Spleen (tissue), 11 donors: ENCODE data around the gene MIPEP. TPM values are rescaled to one million over a fixed set of nuclear protein-coding genes. Genes with fewer than 3 reads are reported as not detected.
"Not testable (repeated sequence)": the region's sequence is repeated elsewhere in the genome, so short reads cannot be mapped to it uniquely, and the experiment has no call there.

Experiments
- DNase-seq: peaks from one replicate; pipeline ENCODE4 v3.0.0-alpha.2; 2020
- H3K27ac ChIP-seq, 8 donors: fragments of 200-600 bp; sonication (generic) in 7 of 8; 1 replicate in 4 of 8; 2 replicates in 4 of 8; pipeline versions ENCODE4 v1.5.0 to v1.8.0; 2016 to 2021; ENCODE audit warnings: inconsistent platforms in 4 of 8, mild to moderate bottlenecking in 4 of 8, moderate library complexity in 1 of 8
- H3K27me3 ChIP-seq, 7 donors: fragments of 200-600 bp; sonication (generic) in 6 of 7; replicated peaks in 1 of 7; 1 replicate in 4 of 7; 2 replicates in 3 of 7; pipeline versions ENCODE4 v1.5.0 to v1.8.0; 2016 to 2021; ENCODE audit warnings: inconsistent platforms in 3 of 7, mild to moderate bottlenecking in 1 of 7
- H3K36me3 ChIP-seq, 6 donors: fragments of 200-600 bp; sonication (generic) in 5 of 6; 1 replicate in 4 of 6; 2 replicates in 2 of 6; pipeline versions ENCODE4 v1.5.0 to v1.8.0; 2016 to 2021; ENCODE audit warnings: inconsistent platforms in 2 of 6
- H3K4me1 ChIP-seq, 6 donors: fragments of 200-600 bp; sonication (generic) in 5 of 6; 1 replicate in 3 of 6; 2 replicates in 3 of 6; pipeline versions ENCODE4 v1.5.0 to v1.8.0; 2016 to 2021; ENCODE audit warnings: inconsistent platforms in 3 of 6
- H3K4me3 ChIP-seq, 8 donors: fragments of 200-600 bp; sonication (generic) in 7 of 8; 1 replicate in 4 of 8; 2 replicates in 4 of 8; pipeline versions ENCODE4 v1.5.0 to v1.8.0; 2016 to 2021; ENCODE audit warnings: inconsistent platforms in 4 of 8, mild to moderate bottlenecking in 4 of 8, moderate library complexity in 2 of 8
- H3K9me3 ChIP-seq, 8 donors: fragments of 200-600 bp; sonication (generic) in 7 of 8; 1 replicate in 4 of 8; 2 replicates in 4 of 8; pipeline versions ENCODE4 v1.5.0 to v1.8.0; 2016 to 2021; ENCODE audit warnings: inconsistent platforms in 4 of 8
- POLR2A ChIP-seq, 3 donors: fragments of 450-650 bp; IDR thresholded peaks; one replicate each; pipeline ENCODE4 v1.5.1; 2017; ENCODE audit warnings: antibody characterized with exemption in 3 of 3, mild to moderate bottlenecking in 1 of 3
- POLR2AphosphoS5 ChIP-seq, 3 donors: sonication (generic); formaldehyde crosslinking; IDR thresholded peaks; one replicate each; pipeline ENCODE4 v1.5.1; 2017; ENCODE audit warnings: antibody characterized with exemption in 3 of 3
- WGBS, 5 donors: extraction: QIAGEN DNeasy Blood & Tissue Kit in 3 of 5; methylation state at CpG; one replicate each; pipeline versions ENCODE4 v1.1.5 to v1.1.7; 2013 to 2018; 5-methylcytosine and 5-hydroxymethylcytosine counted together
- intact Hi-C: fragments of 100-400 bp; cut with DNase I; formaldehyde crosslinking; loops from one replicate; pipeline ENCODE4 v1.15.0; 2023; ENCODE audit warnings: low total_unique reads
- polyA plus RNA-seq, 3 donors: library from polyadenylated mRNA; stranded (reverse); fragments of 200-250 nt; gene quantifications; one replicate each; pipeline ENCODE4 v1.2.1, GENCODE V29; 2013
- total RNA-seq, 7 donors: library from RNA; depleted of rRNA in 3 of 7; stranded (reverse); fragments of >200 nt in 3 of 7; fragmentation: NEBNext Ultra II Directional in 4 of 7; extraction: Animal tissue kit (Norgen Biotek cat#: 25700) in 4 of 7; gene quantifications; one replicate each; pipeline versions ENCODE4 v1.1.0 to v1.2.1, GENCODE V29; 2016 to 2021
- TF ChIP-seq, protein P1 (sequence below), 11 experiments: fragments of 200-600 bp in 7 of 11; fragments of 450-650 bp in 4 of 11; sonication (generic) in 4 of 11; IDR thresholded peaks in 8 of 11; conservative IDR thresholded peaks in 3 of 11; 1 replicate in 7 of 11; 2 replicates in 4 of 11; pipeline versions ENCODE4 v1.4.0 to v1.8.0; 2016 to 2021; ENCODE audit warnings: antibody characterized with exemption in 11 of 11, inconsistent platforms in 4 of 11, mild to moderate bottlenecking in 1 of 11
- donor health status: healthy with polysubstance abuse.
- donor health status: DM: no; HTN: no; CAD: no; lungs with moderate emphysema.
- donor health status: DM: no; HTN: no; CAD: no.
- donor health status: Bipolar disorder and iron deficiency.
- donor health status: healthy.
- donor health status: DM: no; HTN: no; CAD: no.
- donor health status: DM: yes; HTN: yes; CAD: no.

Gene MIPEP
- total and polyA plus RNA-seq, 10 donors, result 7.2 to 16.3 (median 10.8) TPM

DNA sequence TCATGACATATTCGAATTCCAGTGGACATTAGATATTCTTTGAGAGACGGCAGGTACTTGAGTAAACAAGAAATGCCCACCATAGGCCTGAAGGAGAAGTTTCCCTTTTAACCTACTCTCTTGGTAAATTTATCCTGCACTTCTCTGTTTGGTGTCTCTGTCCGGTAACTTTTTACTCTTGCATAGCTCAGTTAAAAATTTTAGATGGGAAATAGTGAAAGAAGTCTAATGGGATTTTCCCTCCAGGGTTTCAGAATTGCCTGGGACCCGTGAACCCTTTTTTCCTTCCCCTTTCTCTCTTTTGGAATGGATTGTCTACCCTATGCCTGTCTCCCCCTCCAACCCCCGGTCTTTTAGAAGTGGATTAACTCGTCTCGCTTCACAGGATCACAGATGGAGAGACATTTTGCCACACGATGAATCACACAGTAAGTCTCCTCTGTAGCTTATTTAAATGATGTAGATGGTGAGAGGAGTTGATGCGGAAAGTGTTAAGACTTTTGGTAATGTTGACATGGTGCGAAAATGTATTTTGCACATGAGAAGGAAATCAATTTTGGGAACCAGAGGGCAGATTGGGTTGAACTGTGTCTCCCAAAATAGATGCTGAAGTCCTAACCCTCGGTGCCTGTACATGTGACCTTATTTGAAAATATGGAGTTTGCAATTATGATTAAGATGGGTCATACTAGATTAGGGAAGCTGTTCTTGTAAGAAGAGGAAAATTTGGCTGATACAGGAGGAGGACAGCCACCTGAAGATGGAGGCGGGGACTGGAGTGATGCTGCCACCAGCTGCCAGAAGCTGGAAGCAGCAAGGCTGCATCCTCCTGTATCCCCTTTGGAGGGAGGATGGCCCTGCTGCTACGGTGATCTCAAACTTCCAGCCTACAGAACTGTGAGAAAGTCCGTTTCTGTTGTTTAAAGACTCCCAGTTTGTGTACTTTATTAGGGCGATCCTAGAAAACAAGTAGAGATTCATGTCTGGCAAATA is 711 bp upstream of the MIPEP start:
- Histone ChIP-seq H3K4me3 (peak overlapping the region in 7 of 8 donors; percentile 90 to 100 (median 94)), H3K36me3 (peaks cover 0 to 7% (median 2%) of the 10 kb centered on the region in 6 donors), H3K4me1 (peaks cover 9 to 34% (median 17%) of the 10 kb centered on the region in 6 donors), H3K27ac (peak overlapping the region in 6 of 8 donors; percentile 75 to 88 (median 86)), H3K27me3 (no peaks in the 10 kb centered on the region), H3K9me3 (no peaks in the 10 kb centered on the region)
- WGBS, 5 donors, result 34 to 49% (median 43%) methylated on average over 15 of the region's 15 CpGs
- intact Hi-C loops, result no loop called here
- no peak for TF ChIP-seq POLR2AphosphoS5 (IDR thresholded peaks at IDR 0.05)
- TF ChIP-seq, protein P1, sequence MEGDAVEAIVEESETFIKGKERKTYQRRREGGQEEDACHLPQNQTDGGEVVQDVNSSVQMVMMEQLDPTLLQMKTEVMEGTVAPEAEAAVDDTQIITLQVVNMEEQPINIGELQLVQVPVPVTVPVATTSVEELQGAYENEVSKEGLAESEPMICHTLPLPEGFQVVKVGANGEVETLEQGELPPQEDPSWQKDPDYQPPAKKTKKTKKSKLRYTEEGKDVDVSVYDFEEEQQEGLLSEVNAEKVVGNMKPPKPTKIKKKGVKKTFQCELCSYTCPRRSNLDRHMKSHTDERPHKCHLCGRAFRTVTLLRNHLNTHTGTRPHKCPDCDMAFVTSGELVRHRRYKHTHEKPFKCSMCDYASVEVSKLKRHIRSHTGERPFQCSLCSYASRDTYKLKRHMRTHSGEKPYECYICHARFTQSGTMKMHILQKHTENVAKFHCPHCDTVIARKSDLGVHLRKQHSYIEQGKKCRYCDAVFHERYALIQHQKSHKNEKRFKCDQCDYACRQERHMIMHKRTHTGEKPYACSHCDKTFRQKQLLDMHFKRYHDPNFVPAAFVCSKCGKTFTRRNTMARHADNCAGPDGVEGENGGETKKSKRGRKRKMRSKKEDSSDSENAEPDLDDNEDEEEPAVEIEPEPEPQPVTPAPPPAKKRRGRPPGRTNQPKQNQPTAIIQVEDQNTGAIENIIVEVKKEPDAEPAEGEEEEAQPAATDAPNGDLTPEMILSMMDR (IDR thresholded peaks at IDR 0.05 in 8 of 11, conservative IDR thresholded peaks at IDR 0.05 in 3 of 11), result peak in 3 of 11 experiments; percentile 5 to 46 (median 6)
- no peak for DNase-seq

DNA sequence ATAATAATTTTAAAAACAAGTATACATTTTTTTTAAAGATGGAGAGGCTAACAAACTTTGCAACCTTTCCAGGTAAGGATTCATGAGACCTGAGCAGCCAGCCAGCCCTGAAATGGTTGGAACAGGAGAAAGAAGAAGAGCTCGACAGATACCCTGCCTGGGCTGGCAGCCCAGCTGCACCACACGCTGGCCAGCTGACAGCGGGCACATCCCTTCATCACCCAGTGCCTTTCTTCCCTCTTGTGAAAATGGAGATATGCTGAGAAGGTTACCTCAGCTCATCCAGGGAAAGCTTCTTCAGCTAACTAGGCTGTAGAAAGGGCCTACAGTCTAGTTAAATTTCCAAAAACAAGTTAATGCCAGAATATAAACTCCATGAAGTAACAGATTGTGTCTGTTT is 4.8 kb downstream of the MIPEP start:
- H3K27me3 ChIP-seq, intact Hi-C loops, H3K9me3 ChIP-seq, H3K27ac ChIP-seq, DNase-seq, H3K4me3 ChIP-seq: not testable (repeated sequence)
- WGBS, 5 donors, result 92 to 97% (median 95%) methylated on average over 3 of the region's 3 CpGs
- Histone ChIP-seq H3K4me1 (peaks cover 9 to 25% (median 11%) of the 10 kb centered on the region in 6 donors), H3K36me3 (peaks cover 0 to 50% (median 12%) of the 10 kb centered on the region in 6 donors)

DNA sequence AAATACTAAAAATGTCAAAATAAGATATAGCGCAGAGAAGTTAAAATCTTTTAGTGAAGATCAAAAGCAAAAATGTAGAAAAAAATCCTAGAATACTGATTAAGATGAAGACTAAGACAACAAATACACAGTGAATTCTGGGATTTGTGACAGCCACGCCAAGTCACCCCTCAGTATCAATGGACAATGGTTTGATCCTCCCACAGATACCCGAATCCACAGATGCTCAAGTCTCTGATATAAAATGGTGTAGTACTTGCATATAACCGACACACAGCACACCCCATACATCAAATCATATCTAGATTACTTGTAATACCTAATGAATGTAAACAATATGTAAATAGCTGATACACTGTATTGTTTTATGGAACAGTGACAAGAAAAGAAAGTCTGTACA is 5.9 kb downstream of the MIPEP start:
- no peak overlapping the region for H3K4me3 ChIP-seq
- no peaks in the 10 kb centered on the region for H3K27me3 ChIP-seq
- no peak for DNase-seq
- no peak overlapping the region for H3K27ac ChIP-seq
- intact Hi-C loops, result no loop called here
- H3K36me3 ChIP-seq, result peaks cover 0 to 61% (median 12%) of the 10 kb centered on the region in 6 donors
- WGBS, 5 donors, result 89 to 98% (median 92%) methylated on average over 4 of the region's 4 CpGs
- TF ChIP-seq POLR2AphosphoS5 (IDR thresholded peaks at IDR 0.05) (no peak), POLR2A (IDR thresholded peaks at IDR 0.05) (no peak)
- TF ChIP-seq, protein P1 (IDR thresholded peaks at IDR 0.05 in 8 of 11, conservative IDR thresholded peaks at IDR 0.05 in 3 of 11), result no peak
- peaks cover 5 to 18% (median 7%) of the 10 kb centered on the region in 6 donors for H3K4me1 ChIP-seq
- H3K9me3 ChIP-seq, result no peaks in the 10 kb centered on the region

DNA sequence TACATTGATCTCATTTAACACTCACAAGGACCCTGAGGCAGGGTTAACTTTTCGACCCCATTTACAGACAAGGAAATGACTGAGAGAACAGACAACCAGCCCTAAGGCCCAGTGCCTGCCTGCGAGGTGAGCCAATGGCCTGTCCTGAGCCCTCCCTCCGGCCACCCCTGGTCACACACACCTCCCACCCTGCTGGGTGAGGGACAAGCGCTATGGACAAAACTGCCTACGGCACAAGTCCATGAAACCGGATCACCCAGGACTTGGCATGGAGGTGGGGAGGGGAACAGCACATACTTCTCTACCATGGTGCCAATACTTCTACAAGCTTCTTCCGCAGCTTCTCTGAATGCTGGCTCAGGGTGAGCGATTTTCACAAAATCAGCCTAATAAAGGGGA is 7.8 kb downstream of the MIPEP start:
- intact Hi-C loops, H3K27me3 ChIP-seq, H3K27ac ChIP-seq, H3K4me3 ChIP-seq, H3K9me3 ChIP-seq, DNase-seq, H3K4me1 ChIP-seq: not testable (repeated sequence)
- 92 to 98% (median 94%) methylated on average over 8 of the region's 8 CpGs for WGBS, 5 donors
- H3K36me3 ChIP-seq, result peaks cover 0 to 67% (median 13%) of the 10 kb centered on the region in 6 donors

DNA sequence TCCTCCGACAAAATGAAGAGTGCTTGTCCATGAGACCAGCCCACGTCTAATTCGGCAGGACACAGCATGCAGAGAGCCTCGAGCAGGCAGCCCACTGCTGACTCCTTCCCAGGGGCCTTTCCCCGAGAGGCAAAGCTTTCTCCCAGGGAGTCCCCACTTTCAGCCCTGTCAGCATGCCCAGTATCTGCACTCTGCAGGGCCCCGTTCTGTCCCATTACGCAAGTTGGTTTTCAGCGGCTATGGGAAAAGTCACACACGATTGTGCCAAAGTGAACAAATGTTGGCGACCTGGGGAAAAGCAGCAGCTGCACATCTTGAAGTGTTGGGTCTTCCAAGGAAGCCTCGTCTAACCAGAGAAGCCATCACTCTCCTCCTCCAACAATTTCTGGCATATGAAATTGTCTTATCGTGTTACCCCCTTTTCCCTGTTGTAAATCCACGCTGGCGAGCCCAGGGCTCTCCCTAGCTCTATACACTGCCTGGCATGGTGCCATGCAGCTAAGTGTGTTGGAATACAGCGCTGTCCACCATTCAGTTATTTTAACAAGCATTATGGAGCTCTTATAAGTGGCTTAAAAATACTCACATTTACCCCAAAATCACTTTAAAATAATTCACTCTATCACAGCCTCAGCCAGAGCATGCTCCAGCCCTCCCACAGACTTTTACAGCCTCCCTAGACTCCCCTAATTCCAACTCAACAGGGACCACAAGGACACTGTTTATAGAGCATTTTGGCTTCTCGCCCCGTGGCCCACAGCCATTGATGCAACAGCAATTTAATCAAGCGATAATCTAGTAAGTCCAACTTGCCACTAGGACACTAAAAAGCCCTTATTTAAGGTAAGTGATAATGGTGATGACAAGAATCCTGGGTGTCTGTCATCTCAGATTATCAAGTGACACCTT is 8.5 kb downstream of the MIPEP start:
- H3K9me3 ChIP-seq, H3K27me3 ChIP-seq, H3K4me3 ChIP-seq, H3K4me1 ChIP-seq, H3K27ac ChIP-seq, DNase-seq, intact Hi-C loops: not testable (repeated sequence)
- H3K36me3 ChIP-seq, result peaks cover 0 to 67% (median 13%) of the 10 kb centered on the region in 6 donors
- 83 to 90% (median 87%) methylated on average over 13 to 17 of the region's 18 CpGs for WGBS, 5 donors
